ENCODE measurements around the gene VKORC1L1.
"Not testable (repeated sequence)": the region's sequence is repeated elsewhere in the genome, so short reads cannot be mapped to it uniquely, and the experiment has no call there.

Gene VKORC1L1

GRCh38 chr7:65892835-65893234, 20.0 kb downstream of the VKORC1L1 start:
- H2AFZ ChIP-seq (ENCODE audit: low read depth, low read length): no peak overlapping the region
- H3K4me3 ChIP-seq (ENCODE audit: low read length): no peak overlapping the region
- peaks cover 13% of the 10 kb centered on the region for H3K36me3 ChIP-seq (ENCODE audit: insufficient read depth, low read length)
- H3K27me3 ChIP-seq (ENCODE audit: insufficient read depth, low read length): no peaks in the 10 kb centered on the region
- no peaks in the 10 kb centered on the region for H3K4me1 ChIP-seq (ENCODE audit: insufficient read depth, low read length)
- no peaks in the 10 kb centered on the region for H3K9me3 ChIP-seq (ENCODE audit: low read length)

- no peak overlapping the region for H3K4me3 ChIP-seq (ENCODE audit: low read length)
- H3K4me1 ChIP-seq (ENCODE audit: insufficient read depth, low read length): no peaks in the 10 kb centered on the region
- H3K36me3 ChIP-seq (ENCODE audit: insufficient read depth, low read length): peaks cover 10% of the 10 kb centered on the region
- H3K27me3 ChIP-seq (ENCODE audit: insufficient read depth, low read length): no peaks in the 10 kb centered on the region
- no peak overlapping the region for H2AFZ ChIP-seq (ENCODE audit: low read depth, low read length)
- no peaks in the 10 kb centered on the region for H3K9me3 ChIP-seq (ENCODE audit: low read length)
Observed at GRCh38 chr7:65896279-65896870, 23.5 kb downstream of the VKORC1L1 start.

- not testable (repeated sequence) for H3K36me3 ChIP-seq (ENCODE audit: insufficient read depth, low read length); H3K4me1 ChIP-seq (ENCODE audit: insufficient read depth, low read length); H2AFZ ChIP-seq (ENCODE audit: low read depth, low read length); H3K4me3 ChIP-seq (ENCODE audit: low read length); H3K27me3 ChIP-seq (ENCODE audit: insufficient read depth, low read length); H3K9me3 ChIP-seq (ENCODE audit: low read length)
Observed at GRCh38 chr7:65897289-65897688, 24.4 kb downstream of the VKORC1L1 start.

GRCh38 chr7:65898677-65899447, 26.0 kb downstream of the VKORC1L1 start:
- H3K36me3 ChIP-seq (ENCODE audit: insufficient read depth, low read length); H3K9me3 ChIP-seq (ENCODE audit: low read length); H3K4me3 ChIP-seq (ENCODE audit: low read length); H3K27me3 ChIP-seq (ENCODE audit: insufficient read depth, low read length); H2AFZ ChIP-seq (ENCODE audit: low read depth, low read length); H3K4me1 ChIP-seq (ENCODE audit: insufficient read depth, low read length): not testable (repeated sequence)

- Histone ChIP-seq H3K27me3 (ENCODE audit: insufficient read depth, low read length) (no peaks in the 10 kb centered on the region), H3K9me3 (ENCODE audit: low read length) (no peaks in the 10 kb centered on the region), H3K4me3 (ENCODE audit: low read length) (no peak overlapping the region), H3K36me3 (ENCODE audit: insufficient read depth, low read length) (peaks cover 4% of the 10 kb centered on the region), H3K4me1 (ENCODE audit: insufficient read depth, low read length) (peaks cover under 1% of the 10 kb centered on the region), H2AFZ (ENCODE audit: low read depth, low read length) (no peak overlapping the region)
Observed at GRCh38 chr7:65902306-65902705, 29.4 kb downstream of the VKORC1L1 start.

- no peaks in the 10 kb centered on the region for H3K9me3 ChIP-seq (ENCODE audit: low read length)
- no peak overlapping the region for H2AFZ ChIP-seq (ENCODE audit: low read depth, low read length)
- H3K4me3 ChIP-seq (ENCODE audit: low read length): no peak overlapping the region
- no peaks in the 10 kb centered on the region for H3K36me3 ChIP-seq (ENCODE audit: insufficient read depth, low read length)
- H3K27me3 ChIP-seq (ENCODE audit: insufficient read depth, low read length): no peaks in the 10 kb centered on the region
- peaks cover 6% of the 10 kb centered on the region for H3K4me1 ChIP-seq (ENCODE audit: insufficient read depth, low read length)
Observed at GRCh38 chr7:65907501-65908198, 34.8 kb downstream of the VKORC1L1 start.

- peaks cover 6% of the 10 kb centered on the region for H3K4me1 ChIP-seq (ENCODE audit: insufficient read depth, low read length)
- no peaks in the 10 kb centered on the region for H3K27me3 ChIP-seq (ENCODE audit: insufficient read depth, low read length)
- no peak overlapping the region for H3K4me3 ChIP-seq (ENCODE audit: low read length)
- H2AFZ ChIP-seq (ENCODE audit: low read depth, low read length): no peak overlapping the region
- no peaks in the 10 kb centered on the region for H3K36me3 ChIP-seq (ENCODE audit: insufficient read depth, low read length)
- H3K9me3 ChIP-seq (ENCODE audit: low read length): no peaks in the 10 kb centered on the region
Observed at GRCh38 chr7:65910237-65910636, 37.4 kb downstream of the VKORC1L1 start.

GRCh38 chr7:65912237-65912636, 39.4 kb downstream of the VKORC1L1 start:
- Histone ChIP-seq H3K4me3 (ENCODE audit: low read length) (no peak overlapping the region), H3K27me3 (ENCODE audit: insufficient read depth, low read length) (no peaks in the 10 kb centered on the region), H2AFZ (ENCODE audit: low read depth, low read length) (no peak overlapping the region), H3K9me3 (ENCODE audit: low read length) (no peaks in the 10 kb centered on the region), H3K4me1 (ENCODE audit: insufficient read depth, low read length) (peaks cover 6% of the 10 kb centered on the region), H3K36me3 (ENCODE audit: insufficient read depth, low read length) (no peaks in the 10 kb centered on the region)

GRCh38 chr7:65915921-65916657, 43.2 kb downstream of the VKORC1L1 start:
- H3K36me3 ChIP-seq (ENCODE audit: insufficient read depth, low read length): no peaks in the 10 kb centered on the region
- no peak overlapping the region for H2AFZ ChIP-seq (ENCODE audit: low read depth, low read length)
- no peaks in the 10 kb centered on the region for H3K9me3 ChIP-seq (ENCODE audit: low read length)
- no peaks in the 10 kb centered on the region for H3K27me3 ChIP-seq (ENCODE audit: insufficient read depth, low read length)
- no peak overlapping the region for H3K4me3 ChIP-seq (ENCODE audit: low read length)
- H3K4me1 ChIP-seq (ENCODE audit: insufficient read depth, low read length): no peaks in the 10 kb centered on the region

GRCh38 chr7:65923316-65923715, 50.4 kb downstream of the VKORC1L1 start:
- H3K4me3 ChIP-seq (ENCODE audit: low read length): no peak overlapping the region
- no peaks in the 10 kb centered on the region for H3K27me3 ChIP-seq (ENCODE audit: insufficient read depth, low read length)
- H3K36me3 ChIP-seq (ENCODE audit: insufficient read depth, low read length): no peaks in the 10 kb centered on the region
- peaks cover 8% of the 10 kb centered on the region for H3K4me1 ChIP-seq (ENCODE audit: insufficient read depth, low read length)
- H3K9me3 ChIP-seq (ENCODE audit: low read length): no peaks in the 10 kb centered on the region
- H2AFZ ChIP-seq (ENCODE audit: low read depth, low read length): no peak overlapping the region

GRCh38 chr7:65924193-65924592, 51.3 kb downstream of the VKORC1L1 start:
- H2AFZ ChIP-seq (ENCODE audit: low read depth, low read length): no peak overlapping the region
- H3K4me3 ChIP-seq (ENCODE audit: low read length): no peak overlapping the region
- no peaks in the 10 kb centered on the region for H3K36me3 ChIP-seq (ENCODE audit: insufficient read depth, low read length)
- peaks cover 8% of the 10 kb centered on the region for H3K4me1 ChIP-seq (ENCODE audit: insufficient read depth, low read length)
- no peaks in the 10 kb centered on the region for H3K9me3 ChIP-seq (ENCODE audit: low read length)
- H3K27me3 ChIP-seq (ENCODE audit: insufficient read depth, low read length): no peaks in the 10 kb centered on the region

GRCh38 chr7:65925040-65925439, 52.2 kb downstream of the VKORC1L1 start:
- Histone ChIP-seq H3K36me3 (ENCODE audit: insufficient read depth, low read length) (no peaks in the 10 kb centered on the region), H3K4me1 (ENCODE audit: insufficient read depth, low read length) (peaks cover 8% of the 10 kb centered on the region), H2AFZ (ENCODE audit: low read depth, low read length) (no peak overlapping the region), H3K9me3 (ENCODE audit: low read length) (no peaks in the 10 kb centered on the region), H3K4me3 (ENCODE audit: low read length) (no peak overlapping the region), H3K27me3 (ENCODE audit: insufficient read depth, low read length) (no peaks in the 10 kb centered on the region)

- H3K36me3 ChIP-seq (ENCODE audit: insufficient read depth, low read length): no peaks in the 10 kb centered on the region
Observed at GRCh38 chr7:65926588-65926987, 53.7 kb downstream of the VKORC1L1 start.

More at GRCh38 chr7:65926588-65926987, 53.7 kb downstream of the VKORC1L1 start:
- H3K4me3 ChIP-seq (ENCODE audit: low read length): no peak overlapping the region
- H3K9me3 ChIP-seq (ENCODE audit: low read length): no peaks in the 10 kb centered on the region
- H2AFZ ChIP-seq (ENCODE audit: low read depth, low read length): no peak overlapping the region
- H3K27me3 ChIP-seq (ENCODE audit: insufficient read depth, low read length): no peaks in the 10 kb centered on the region
- peaks cover 11% of the 10 kb centered on the region for H3K4me1 ChIP-seq (ENCODE audit: insufficient read depth, low read length)

Data from neuron (in vitro differentiated cells).